Esophagus squamous epithelium (tissue), 4 donors: ENCODE data around the gene POLR2H.

ENCODE experiments used
- POLR2A ChIP-seq, 4 donors: fragments of 450-650 bp; IDR thresholded peaks; one replicate each; pipeline ENCODE4 v1.6.1; 2017; ENCODE audit warnings: antibody characterized with exemption in 4 of 4, mild to moderate bottlenecking in 4 of 4, moderate library complexity in 3 of 4
- TF ChIP-seq, protein P1 (sequence below), 6 experiments: fragments of 450-650 bp in 4 of 6; fragments of 200-600 bp in 2 of 6; sonication (generic) in 2 of 6; IDR thresholded peaks; one replicate each; pipeline ENCODE4 v1.5.1; 2016 to 2019; ENCODE audit warnings: antibody characterized with exemption in 6 of 6, mild to moderate bottlenecking in 4 of 6, moderate library complexity in 4 of 6

DNA sequence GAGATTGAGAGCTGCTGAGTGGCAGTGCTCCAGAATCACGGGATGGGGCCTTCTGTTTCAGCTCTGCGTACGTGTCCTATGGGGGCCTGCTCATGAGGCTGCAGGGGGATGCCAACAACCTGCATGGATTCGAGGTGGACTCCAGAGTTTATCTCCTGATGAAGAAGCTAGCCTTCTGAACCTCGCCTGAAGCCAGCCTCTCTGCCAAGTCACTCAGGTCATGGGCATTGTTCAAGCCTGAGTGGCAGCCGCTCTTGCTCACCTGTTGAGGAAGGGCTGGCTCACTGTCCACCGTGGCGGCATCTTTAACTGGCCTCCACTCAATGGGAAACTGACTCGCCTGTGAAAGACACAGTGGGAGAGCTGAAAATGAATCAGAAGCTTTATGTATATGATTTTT is 6.6 kb downstream of the POLR2H start:
- TF ChIP-seq, protein P1, sequence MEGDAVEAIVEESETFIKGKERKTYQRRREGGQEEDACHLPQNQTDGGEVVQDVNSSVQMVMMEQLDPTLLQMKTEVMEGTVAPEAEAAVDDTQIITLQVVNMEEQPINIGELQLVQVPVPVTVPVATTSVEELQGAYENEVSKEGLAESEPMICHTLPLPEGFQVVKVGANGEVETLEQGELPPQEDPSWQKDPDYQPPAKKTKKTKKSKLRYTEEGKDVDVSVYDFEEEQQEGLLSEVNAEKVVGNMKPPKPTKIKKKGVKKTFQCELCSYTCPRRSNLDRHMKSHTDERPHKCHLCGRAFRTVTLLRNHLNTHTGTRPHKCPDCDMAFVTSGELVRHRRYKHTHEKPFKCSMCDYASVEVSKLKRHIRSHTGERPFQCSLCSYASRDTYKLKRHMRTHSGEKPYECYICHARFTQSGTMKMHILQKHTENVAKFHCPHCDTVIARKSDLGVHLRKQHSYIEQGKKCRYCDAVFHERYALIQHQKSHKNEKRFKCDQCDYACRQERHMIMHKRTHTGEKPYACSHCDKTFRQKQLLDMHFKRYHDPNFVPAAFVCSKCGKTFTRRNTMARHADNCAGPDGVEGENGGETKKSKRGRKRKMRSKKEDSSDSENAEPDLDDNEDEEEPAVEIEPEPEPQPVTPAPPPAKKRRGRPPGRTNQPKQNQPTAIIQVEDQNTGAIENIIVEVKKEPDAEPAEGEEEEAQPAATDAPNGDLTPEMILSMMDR (IDR thresholded peaks at IDR 0.05), result no peak
- no peak for TF ChIP-seq POLR2A (IDR thresholded peaks at IDR 0.05)
